HG02642 (cell line): ENCODE data around the gene GATA6.

Source experiments
- ATAC-seq: cut with Tn5 transposase; IDR thresholded peaks from one replicate; pipeline ENCODE4 v1.9.1; 2021; ENCODE audit warnings: mild to moderate bottlenecking; ENCODE audit not compliant: unreplicated experiment, poor library complexity

The GATA6 gene

GRCh38 chr18:22165603-22166068, 3.8 kb upstream of the GATA6 start:
- no peak for ATAC-seq

- no peak for ATAC-seq
These were observed 3.1 kb upstream of the GATA6 start for GRCh38 chr18:22166069-22166950.

GRCh38 chr18:22167091-22167470, 2.3 kb upstream of the GATA6 start:
- no peak for ATAC-seq

DNA sequence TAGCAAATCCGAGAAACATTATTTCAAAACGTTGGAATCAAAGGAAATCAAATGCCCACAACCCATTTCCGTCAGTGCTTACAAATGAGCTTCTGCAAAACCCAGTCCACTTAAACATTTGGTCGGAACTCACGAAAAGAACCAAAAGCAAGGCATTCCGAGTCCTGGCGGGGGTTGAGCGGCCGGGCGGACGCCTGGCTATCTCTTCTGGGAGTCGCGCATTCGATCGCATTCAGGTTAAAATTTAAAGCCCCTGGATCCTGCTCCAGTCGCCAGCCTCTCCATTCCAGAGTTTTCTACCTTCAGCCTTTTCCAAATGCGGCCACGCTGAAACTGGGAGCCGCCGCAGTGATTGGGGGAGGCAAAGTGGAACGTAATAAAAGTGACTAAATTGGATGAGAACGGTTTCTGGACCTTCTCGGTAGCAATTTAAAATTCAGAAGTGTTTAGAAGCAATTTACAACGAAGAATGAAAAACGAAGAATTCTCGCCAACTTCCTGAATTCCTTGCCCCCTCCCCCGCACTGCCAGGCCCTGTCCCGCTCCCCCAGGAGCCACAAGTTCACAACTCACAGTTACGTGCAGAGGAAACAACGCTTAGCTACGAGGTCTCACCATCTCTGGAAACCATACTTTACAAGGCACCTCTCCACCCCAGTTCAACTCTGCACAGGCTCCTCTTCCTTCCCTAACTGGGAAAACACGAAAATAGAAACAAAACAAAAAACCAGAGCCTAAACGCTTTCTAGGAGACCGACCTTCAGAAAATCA, 1.7 kb upstream of the GATA6 start:
- ATAC-seq: no peak

- no peak for ATAC-seq
These were observed 948 bp upstream of the GATA6 start for GRCh38 chr18:22168360-22168921.

GRCh38 chr18:22169889-22170420, 566 bp downstream of the GATA6 start:
- peak; percentile 9 for ATAC-seq

DNA sequence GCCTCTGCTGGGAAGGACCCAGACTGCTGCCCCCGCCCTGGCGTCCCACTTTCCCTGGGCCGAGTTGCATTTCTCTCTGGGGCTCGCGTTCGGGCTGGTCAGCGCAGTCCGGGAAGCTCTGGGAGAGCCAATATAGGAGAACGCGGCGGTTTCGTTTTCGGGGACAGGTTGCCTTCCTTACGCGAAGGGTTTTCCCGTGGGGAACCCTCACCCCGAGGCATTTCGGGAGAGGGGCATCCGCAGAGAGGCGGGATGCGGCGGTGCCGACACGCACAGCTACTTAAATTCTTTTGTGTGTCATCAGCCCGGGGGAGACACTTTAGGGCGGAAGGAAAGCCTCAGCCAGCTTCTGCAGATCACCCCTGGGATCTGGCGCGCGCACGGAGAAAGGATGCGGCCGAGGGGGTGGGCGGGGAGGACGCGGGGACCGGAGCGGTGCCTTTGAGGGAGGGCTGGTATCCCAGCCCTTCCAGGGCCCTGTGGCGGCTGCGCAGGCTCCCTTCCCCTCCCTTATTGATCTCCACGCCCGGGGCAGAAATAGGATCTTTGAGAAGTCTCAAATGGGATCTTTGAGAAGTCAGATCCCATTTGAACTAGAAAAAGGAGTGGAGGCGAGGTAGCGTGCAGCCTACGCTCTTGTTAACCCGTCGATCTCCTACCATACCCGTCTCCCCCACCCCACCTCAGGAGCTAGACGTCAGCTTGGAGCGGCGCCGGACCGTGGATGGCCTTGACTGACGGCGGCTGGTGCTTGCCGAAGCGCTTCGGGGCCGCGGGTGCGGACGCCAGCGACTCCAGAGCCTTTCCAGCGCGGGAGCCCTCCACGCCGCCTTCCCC, 1.2 kb downstream of the GATA6 start:
- no peak for ATAC-seq

- no peak for ATAC-seq
These were observed 2.1 kb downstream of the GATA6 start for GRCh38 chr18:22171258-22172119.

DNA sequence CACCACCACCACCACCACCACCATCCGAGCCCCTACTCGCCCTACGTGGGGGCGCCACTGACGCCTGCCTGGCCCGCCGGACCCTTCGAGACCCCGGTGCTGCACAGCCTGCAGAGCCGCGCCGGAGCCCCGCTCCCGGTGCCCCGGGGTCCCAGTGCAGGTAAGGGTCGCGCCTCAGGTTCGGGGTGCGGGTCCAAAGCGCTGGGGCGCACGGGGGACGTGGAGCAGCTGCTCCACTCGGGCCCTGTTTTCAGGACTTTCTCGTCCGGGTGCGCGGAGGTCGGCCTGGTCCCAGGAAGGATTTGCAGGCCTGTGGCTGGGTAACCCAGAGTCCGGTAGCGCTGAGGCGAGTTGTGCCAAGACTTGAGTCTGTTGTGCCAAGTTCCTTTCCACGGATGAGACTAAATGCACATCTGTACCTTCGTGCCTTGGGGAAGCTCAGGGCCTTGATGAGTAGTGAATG, 2.8 kb downstream of the GATA6 start:
- ATAC-seq: no peak

DNA sequence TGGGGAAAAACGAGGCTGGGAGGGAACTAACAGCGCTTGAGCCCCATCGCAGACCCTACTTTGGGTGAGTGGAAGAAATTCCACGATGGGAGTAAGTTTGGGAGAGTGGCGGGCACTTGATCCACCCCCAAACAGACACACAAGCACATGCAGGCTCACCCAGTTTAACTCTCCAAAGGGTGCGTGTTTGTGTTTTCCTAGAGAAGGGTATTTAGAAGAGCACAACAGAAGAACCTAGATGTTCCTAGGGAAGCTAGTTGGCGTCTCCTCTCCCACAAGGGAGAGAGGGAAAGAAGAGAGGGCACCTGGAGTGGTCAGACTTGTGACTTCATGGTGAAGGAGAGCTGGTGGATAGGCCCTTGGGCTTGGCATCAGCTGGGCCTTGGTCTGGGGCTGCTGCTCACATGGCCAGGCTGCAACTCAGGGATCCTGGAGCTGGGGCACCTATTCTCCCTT, 3.2 kb downstream of the GATA6 start:
- ATAC-seq: no peak

DNA sequence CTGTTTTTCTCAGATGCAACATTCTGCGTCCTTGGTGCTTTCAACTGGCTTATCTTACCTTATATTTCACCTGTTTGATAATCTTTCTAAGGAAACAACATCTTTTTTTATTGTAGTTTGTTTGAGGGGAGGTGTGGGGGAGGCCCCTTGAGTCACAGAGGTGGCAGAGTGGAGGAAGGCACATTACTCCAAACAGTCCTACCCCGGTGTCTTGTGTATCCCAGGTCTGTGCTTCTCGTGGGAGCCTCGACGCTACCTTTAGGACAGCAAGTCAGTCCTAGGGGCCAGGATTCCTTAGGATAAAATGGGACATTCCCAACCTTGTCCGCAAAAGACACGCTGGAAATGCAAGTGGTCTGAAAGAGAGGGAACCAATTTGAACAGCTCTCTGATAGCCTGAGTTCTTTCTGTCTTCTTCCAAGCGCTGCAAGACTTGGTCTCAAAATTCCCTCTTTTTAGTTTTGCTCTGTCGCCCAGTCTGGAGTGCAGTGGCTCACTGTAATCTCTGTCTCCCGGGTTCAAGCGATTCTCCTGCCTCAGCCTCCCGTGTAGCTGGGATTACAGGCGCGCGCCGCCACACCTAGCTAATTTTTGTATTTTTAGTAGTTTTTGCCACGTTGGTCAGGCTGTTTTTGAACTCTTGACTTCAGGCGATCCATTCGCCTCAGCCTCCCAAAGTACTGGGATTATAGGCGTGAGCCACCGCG, 4.0 kb downstream of the GATA6 start:
- no peak for ATAC-seq

GRCh38 chr18:22173928-22174301, 4.5 kb downstream of the GATA6 start:
- ATAC-seq: no peak

GRCh38 chr18:22174341-22175145, 5.2 kb downstream of the GATA6 start:
- no peak for ATAC-seq

DNA sequence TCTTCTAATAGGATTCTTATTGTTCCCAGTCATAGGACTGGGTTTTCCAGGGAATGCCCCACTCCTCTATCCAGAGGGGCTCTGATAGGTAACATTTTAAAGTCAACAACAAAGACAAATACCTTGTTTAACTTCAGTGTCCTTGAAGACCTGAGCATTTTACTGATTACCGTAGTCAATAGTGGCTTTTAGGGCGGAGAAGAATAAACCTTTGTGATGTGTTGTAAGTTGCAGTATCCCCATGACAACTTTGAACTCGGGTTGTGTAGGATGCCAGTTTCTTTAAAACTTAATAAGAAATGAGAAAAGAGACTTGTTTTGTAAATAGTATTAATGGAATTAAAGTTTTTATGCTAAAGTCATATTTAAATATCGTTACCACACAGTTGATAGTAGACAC, 6.0 kb downstream of the GATA6 start:
- no peak for ATAC-seq

GRCh38 chr18:22176420-22177326, 7.3 kb downstream of the GATA6 start:
- ATAC-seq: no peak

DNA sequence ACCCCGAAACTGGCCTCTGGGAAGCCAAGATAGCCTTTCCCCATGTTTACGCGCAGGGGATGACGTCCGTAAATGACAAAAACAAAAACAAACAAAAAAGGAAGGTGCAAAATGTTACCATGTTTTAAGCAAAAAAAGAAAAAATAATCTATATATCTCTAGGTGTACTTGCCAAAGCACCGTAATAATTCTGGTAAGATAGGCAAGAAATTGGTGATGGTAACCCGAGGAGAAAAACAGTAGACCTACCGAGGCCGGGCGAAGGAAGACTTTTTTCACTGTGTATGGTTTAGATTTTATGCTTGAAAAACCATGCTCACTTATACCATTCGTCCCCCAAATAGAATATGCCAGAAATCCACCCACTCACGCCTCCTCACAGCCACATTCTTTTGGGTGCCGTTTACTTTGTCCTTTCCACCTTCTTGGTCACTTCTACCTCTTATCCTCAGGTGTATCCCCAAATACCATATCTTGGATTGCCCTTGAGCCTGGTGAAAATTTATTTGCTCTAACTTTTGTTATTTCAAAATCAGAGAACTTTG, 8.0 kb downstream of the GATA6 start:
- ATAC-seq: no peak
